IPS DF 4.7 (cell line): ENCODE measurements around the gene SYNDIG1.

Experiments
- DNase-seq: peaks from one replicate; pipeline ENCODE4 v3.0.0-alpha.2; 2013; ENCODE audit warnings: low spot score; ENCODE audit errors: extremely low read depth

Gene SYNDIG1

DNA sequence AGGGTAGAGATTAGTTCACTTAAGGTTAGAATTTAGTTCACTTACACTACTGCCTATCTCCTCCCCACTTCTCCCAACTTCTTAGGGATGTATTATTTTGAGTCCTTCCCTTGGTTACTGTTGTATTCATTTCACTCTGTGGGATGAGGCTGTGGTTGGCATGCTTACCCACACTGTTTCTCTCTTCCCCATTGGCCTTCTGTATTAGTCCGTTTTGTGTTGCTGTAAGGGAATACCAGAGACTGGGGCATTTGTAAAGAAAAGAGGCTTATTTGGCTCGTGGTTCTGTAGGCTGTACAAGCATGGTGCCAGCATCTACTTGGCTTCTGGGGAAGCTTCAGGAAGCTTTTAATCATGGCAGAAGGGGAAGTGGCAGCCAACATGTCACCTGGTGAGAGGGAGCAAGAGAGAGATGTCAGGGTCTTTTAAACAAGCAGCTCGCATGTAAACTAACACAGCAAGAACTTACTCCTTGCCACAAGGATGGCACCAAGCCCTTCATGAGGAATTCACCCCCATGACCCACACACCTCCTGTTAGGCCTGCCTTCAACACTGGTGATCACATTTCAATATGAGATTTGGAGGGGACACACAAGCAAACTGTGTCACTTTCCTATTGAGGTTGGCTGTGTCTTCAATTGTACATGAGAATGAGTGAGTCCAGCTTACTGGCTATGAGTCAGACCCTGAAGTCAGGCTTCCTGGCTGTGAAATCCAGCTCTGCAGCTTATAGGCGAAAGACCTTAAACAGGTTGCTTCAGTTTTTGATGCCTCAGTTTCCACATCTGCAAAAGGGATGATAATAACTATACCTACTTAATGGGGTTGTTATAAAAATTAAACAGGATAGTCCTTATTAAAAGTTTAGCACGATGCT lies 53.3 kb downstream of the SYNDIG1 start:
- DNase-seq = no peak

DNA sequence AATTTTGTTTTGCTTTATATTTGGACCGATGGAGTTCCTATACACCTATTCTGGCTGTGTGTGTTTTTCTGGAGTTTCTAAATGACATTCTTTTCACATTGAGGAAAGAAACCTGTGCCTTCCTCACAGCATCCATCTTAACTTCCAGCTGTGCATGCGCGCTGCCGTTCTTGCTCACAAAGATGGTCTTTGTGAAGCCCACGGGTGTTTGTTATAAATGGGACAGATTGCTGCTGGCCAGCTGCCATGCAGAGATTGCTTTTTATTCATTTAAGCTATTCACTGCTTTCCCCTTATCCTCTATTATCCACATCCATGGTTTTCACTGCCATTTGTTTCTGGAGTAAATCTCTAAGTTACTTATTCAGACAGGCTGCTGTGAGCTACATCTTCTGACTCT lies 54.2 kb downstream of the SYNDIG1 start:
- no peak for DNase-seq

DNA sequence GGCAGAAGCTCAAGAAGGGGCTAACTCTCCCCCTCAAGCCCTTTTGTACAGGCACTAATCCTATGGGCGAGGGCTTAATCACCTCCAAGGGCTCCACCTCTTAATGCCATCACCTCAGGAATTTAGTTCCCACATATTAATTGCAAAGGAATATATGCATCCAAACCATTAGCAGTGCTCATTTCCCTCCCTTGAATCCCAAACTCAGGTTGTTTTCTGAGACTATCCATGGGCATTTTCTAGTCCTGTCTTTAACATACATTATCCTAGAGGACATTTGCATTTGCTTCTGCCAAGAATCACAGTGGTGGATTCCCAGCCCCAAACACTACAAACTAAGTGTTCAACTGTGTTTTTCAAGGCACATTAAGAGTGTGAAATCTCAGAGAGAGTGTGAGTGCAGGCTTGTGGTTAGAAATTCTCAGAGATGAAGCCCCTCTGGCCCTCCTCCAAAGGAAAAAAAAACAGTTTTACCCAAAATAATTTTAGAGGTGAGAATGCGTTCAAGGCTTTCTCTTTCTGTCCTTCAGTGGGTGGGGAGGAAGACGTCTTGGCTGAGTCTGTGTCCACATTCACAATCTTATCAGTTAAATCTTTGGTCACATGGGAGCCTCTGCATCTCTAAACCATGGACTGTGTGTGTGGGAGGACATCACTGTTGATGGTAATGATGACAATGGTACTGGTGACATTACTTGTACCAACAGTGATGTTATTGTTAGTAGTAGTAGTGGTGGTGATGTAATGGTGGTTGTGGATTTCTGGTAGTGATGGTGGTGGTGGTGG lies 59.3 kb downstream of the SYNDIG1 start:
- no peak for DNase-seq

DNA sequence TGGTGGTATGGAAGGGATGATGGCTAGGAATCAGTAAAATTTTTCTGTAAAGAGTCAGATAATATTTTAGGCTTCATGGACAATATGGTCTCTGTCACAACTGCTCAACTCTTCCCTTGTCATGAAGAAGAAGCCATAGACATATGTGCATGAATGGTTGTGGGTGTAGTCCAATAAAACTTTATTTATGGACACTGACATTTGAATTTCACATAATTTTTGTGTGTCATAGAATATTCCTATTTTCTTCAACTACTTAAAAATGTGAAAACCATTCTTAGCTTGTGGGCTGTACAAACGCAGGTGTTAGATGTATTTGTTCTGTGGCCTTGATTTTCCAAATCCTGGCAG lies 59.9 kb downstream of the SYNDIG1 start:
- DNase-seq = no peak

DNA sequence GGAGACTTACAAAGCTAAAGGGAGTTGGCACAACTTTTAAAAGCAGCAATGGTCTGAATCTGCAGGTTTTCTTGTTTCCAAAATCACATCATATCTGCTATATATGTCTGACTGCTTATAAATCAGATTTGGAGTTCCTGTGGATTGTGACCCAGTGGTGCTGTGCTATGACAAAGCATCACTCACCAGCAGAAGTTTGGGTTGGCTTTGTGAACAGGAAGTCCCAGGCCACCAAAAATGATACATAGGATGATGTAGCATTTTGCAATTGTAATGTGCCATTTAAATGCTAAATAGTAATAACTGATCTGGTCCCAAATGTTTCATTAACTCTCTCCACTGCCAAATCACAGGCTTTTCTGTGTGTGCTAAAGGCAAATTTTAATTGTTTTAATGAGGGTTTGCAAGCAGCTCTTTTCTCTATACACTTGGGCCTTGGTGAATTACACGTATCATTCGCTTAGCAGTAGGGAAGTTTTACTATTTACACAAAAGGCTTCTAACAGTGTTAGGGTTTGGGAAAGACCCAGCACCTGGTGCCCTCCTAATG lies 60.8 kb downstream of the SYNDIG1 start:
- no peak for DNase-seq

DNA sequence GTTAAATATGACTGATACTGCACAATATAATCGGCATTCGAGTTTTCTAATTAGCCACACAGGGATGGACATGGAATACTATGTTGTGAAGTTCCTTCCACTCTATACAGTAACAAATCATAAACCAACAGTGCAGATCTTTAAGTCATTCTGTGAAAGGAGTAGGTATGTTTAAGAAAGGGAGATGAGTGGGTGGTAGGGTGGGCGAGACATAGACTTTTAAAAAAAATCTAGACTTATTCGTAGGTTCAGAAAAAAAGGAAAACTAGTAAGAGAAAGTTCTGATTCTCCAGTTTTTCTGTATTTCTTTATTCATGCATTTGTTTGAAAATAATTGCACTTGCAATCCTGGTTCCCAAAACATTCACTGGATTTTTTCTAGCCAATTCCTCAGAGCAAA lies 61.8 kb downstream of the SYNDIG1 start:
- no peak for DNase-seq

DNA sequence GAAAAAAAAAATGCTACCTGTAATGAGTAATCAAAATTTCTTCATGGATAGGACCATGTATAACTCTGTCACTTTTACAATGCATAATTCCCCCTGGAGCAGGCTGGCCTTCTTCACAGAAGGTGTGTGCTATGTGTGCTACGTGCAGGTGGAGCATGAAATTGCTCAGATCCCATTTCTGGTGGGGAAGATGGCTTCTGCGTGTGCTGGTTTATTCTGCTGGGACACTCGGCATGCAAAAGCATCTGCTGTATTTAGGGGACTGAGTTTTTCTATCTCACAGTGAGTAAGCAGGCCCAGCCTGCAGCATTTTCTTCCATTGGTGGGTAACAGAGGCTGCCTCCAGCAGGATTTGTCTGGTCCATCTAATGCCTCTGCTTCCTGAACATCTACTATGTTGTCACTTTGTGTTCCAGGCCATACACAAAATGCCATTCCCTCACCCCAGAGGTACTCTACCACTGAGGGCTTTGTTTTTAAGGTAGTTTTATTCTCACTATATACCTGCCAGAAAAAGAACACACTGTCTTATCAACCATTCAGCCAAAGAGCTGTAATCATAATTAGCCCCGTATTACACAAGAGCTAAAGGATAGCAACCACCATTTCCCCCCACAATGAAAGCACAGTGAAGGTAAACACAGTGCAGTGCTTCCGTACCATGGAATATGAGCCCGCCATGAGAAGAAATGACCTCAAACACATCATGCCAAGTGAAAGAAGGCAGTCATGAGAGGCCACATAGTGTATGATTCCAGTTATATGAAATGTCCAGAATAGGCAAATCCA lies 62.4 kb downstream of the SYNDIG1 start:
- DNase-seq = no peak

DNA sequence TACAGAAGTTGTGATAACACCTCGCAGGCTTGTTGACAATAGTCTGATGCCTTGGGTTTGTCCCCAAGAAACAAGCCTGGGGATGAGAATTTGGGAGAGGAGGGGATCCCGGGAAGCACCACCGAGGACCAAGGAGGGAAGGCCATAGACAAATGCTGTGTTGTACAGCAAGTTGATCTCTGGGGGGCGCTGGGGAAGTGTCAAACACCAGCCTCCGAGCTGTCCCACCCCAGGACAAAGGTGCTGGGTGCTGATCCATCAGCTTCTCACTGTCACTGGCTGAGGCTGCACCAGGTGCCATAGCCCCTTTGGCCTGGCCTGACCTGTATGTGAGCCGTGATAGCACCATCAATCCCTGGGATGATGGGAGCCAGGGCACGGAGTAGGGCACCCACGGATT lies 64.0 kb downstream of the SYNDIG1 start:
- DNase-seq = no peak

DNA sequence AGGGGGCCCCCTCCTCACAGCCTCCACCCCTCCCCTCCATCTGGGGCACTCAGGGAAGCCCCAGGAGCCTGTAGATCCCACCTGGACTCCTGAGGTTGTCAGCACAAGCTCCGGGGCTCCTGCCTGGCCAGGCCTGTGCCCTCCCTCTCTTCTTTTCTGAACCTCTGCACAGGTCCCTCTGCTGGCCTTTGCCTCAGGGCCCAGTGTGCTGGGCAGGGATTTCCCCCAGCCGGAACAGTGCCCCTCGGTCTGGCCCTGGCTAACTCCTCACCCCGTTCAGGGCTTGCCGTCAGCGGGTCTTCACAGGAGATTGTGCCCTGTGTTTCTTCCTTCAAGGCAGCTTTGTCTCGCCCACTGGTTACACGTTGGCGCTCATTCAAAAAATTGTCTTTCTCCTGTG lies 64.9 kb downstream of the SYNDIG1 start:
- no peak for DNase-seq

DNA sequence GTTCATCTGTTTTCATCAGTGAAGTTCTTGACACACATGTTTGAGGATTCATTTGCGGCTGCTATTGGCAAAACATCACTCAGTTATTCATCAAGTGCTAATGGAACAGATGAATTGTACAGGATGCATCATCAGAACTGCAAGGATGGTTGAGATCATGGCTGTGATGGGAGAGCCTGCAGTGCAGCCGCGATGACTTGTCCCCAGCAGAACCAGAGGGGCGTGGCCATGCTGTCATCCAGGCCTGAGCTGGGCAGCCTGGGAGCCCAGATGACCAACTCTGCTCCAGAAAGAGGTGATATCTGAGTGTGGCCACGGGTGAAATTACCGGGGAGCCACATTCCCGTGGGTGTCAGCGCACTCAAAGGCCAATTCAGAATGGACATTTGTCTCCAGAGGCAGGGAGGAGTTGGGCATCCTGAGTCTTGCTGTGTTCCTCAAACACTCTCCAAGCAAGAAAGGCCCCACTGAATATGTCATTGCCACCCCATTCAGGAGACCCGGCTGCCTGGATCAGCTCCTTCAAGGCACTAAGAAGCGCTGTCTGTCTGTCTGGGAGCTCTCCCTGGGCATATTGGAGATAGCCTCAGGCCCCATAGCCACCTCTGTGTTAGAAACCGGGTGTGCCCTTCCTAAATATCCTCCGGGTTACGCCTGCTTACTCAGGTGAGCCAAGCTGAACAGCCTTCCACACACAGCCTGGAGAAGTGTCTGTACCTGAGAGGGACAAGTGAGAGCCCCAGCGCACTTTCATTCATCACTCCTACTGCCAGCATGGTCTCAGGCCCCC lies 66.7 kb downstream of the SYNDIG1 start:
- DNase-seq = no peak

DNA sequence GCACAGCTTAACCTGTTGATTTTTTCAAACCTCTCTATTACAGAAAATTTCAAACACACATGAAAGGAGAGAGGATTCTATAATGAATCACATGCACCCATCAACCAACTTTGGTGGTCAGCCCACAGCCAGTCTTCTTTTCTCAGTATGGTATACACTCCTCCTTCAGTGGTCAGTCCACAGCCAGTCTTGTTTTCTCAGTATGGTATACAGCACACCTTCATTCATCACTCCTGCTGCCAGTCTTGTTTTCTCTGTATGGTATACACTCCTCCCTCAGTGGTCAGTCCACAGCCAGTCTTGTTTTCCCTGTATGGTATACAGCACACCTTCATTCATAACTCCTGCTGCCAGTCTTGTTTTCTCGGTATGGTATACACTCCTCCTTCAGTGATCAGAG lies 67.8 kb downstream of the SYNDIG1 start:
- DNase-seq = no peak

DNA sequence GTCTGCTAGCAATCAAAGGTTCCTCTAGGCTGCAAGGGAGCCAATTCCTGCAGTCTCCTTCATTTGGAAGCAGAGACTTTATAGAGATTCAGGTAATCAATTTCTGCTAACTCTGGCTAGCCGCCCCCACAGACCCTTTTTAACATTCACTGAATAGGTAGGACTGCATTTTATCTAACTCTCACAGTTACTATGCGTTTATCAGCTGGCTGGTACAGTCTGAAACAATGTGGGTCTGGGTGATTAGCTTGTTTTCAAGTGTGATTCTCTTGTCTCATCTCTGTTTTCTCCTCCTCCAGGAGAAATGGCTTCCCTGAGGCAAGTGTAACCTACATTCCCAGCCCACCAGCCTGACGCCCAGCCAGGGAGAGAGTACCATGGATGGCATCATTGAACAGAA lies 73.3 kb downstream of the SYNDIG1 start:
- DNase-seq = no peak

DNA sequence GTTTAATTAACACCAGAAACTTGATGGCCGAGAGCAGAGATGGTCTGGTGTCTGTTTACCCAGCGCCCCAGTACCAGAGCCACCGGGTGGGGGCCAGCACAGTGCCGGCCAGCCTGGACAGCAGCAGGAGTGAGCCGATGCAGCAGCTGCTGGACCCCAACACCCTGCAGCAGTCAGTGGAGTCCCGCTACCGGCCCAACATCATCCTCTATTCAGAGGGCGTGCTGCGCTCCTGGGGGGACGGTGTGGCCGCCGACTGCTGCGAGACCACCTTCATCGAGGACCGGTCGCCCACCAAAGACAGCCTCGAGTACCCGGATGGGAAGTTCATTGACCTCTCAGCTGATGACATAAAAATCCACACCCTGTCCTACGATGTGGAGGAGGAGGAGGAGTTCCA lies 73.7 kb downstream of the SYNDIG1 start:
- DNase-seq = no peak

DNA sequence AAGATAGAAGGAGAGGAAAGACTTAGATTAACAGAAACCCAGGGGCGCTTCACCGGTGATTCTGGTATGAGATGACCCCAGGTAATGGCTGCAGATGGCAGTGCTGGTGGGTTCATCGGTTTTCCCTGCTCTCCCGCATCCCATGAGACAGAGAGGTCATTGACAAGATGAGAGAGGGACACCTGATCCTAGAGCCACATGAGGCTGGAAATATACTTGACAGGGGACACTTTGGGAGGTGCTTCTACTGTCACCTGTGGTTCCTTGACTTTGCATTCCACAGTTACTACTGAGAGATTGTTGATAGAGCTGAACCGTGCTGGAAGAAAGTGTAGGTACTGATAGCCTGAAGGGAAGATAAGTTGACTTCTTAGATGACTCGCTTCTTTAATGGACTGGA lies 74.3 kb downstream of the SYNDIG1 start:
- no peak for DNase-seq

DNA sequence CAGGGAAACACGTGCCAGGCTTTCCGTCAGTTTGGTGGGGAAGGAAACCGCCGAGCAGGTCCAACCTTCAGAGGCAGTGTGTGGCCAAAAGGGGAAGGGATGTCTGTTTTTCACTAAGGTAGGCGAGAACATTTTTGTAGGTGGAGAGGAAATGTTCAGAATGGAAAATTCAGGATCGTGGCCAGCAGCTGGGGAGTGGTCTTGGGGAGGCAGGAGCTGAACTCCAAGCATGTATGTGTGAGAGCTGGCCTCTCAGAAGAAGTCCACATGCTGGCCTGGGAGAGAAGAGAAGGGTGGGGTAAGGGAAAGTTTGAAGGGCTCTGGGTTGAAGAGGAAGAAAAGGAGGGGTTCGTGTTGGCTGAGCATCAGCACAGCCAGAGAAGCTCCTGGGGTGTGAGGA lies 74.9 kb downstream of the SYNDIG1 start:
- no peak for DNase-seq

DNA sequence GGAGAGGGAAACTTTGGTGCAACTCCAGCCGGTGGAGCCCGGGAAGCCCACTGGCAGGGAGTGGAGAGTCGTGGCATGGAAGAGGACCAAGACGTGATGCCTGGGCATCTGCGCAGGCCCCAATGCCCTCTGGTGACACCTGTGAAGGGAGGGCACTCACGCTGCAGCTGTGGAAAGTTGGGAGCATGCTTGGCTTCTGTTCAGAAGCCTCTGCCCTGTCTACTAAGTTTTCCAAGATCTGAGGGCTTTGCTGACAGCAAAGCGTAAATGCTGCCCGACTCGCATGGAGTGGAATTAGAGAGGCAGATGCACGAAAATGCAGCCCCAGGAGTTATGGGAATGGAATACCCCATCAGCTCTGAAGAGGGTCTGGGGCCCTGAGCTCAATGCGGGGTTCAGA lies 75.7 kb downstream of the SYNDIG1 start:
- DNase-seq = no peak

DNA sequence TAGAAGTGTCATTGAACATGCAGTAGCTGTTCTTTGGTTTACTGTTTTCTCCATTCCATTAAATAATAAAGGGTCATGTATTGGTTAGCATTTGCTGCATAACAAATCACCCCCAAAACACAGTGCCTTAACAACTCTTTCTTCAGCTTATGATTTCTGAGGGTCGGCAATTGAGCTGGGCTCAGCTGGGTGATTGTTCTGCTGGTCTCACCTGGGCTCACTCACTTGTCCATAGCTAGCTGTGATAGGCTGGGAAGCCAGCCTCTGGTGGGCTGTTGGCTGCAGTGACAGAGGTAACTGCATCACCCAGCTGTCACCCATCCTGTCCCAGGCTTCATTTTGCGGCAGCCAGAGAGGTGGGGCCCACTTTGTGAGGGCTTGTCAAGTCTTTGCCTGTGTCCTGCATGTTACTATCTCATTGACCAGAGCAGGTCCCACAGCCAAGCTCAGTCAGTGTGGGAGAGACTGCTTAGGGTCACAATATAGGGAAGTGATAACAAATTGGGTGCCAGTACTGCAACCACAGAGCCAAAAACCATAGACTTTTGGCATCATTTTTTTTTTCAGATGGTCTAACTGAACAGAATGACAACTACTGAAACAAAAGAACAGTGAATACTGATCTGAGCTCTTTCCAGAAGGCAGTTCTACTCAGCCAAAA lies 76.9 kb downstream of the SYNDIG1 start:
- DNase-seq = no peak

DNA sequence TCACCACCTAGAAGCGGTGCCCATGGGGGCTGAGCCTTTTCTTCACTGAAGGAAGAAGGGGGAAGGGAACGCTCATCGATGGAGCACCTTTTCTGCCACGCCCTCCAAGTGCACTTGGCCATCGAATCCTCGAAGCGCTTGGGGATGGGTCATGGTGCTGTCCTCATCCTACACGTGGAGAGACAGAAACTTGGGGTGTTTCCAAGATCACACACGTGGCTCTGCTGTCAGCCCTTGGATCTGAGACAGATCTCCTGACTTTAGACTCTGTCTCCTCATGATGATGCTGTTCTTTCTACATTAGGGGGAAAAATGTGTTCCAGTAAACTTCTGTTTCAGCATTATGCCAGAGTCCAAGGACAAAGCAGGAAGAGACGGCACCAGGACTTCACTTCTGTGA lies 78.5 kb downstream of the SYNDIG1 start:
- no peak for DNase-seq

DNA sequence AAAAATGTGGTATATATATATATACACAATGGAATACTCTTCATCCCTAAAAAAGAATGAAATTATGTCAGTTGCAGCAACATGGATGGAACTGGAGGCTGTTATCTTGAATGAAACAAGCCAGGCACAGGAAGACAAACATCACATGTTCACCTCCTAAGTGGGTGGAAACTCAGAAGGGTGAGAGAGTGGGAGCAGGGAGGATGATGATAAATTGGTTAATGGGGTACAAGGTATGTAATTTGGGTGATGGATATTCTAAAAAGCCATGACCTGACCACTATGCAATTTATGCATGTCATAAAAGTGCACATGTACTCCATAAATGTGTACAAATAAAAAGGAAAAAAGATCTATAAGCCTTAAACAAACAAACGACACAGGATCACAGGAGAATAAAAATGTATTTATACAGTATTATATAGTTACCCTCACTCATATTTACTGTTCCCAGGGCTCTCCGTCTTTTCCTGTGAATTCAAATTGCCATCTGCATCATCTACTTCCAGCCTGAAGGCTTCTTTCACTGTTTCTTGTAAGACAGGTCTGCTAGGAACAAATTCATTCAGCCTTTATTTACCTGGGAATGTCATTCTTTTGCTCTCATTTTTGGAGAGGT lies 89.8 kb downstream of the SYNDIG1 start:
- no peak for DNase-seq
